ENCODE data around the gene HES6. TPM values are rescaled to one million over a fixed set of nuclear protein-coding genes. Genes with fewer than 3 reads are reported as not detected.

The HES6 gene
- polyA plus RNA-seq, 1 donor (not counting 4 experiments of a cell fraction or from before 2014, with no cell fraction given) = 0.80 TPM

- FAIRE-seq (no peak), DNase-seq (ENCODE audit: low read depth, low spot score) (no peak)
- no peak overlapping the region for H3K4me2 ChIP-seq (ENCODE audit: control insufficient read depth, extremely low read depth, insufficient read depth, low read depth, low read length)
- no peak overlapping the region for H3K27ac ChIP-seq (ENCODE audit: control insufficient read depth, insufficient read depth, low read length)
- no peaks in the 10 kb centered on the region for H3K4me1 ChIP-seq (ENCODE audit: control insufficient read depth, extremely low read depth, insufficient read depth, low read length)
- no peaks in the 10 kb centered on the region for H3K9me1 ChIP-seq (ENCODE audit: control insufficient read depth, extremely low read depth, insufficient read depth, low read length)
- peaks cover 4 to 8% of the 10 kb centered on the region in 2 experiments for H3K36me3 ChIP-seq (ENCODE audit: control insufficient read depth in 2 of 2, extremely low read depth in 1 of 2, insufficient read depth in 2 of 2, low read length in 2 of 2)
- TF ChIP-seq CTCF (optimal IDR thresholded peaks at IDR 0.05 in 1 of 3, IDR thresholded peaks at IDR 0.05 in 1 of 3, conservative IDR thresholded peaks at IDR 0.05 in 1 of 3; ENCODE audit: extremely low read depth in 1 of 3, insufficient read depth in 2 of 3, low read length in 3 of 3) = no peak
- no peak for TF ChIP-seq EZH2 (IDR thresholded peaks at IDR 0.05; ENCODE audit: low read length)
- no peaks in the 10 kb centered on the region for H4K20me1 ChIP-seq (ENCODE audit: control insufficient read depth, extremely low read depth, insufficient read depth, low read length)
- H3K9me3 ChIP-seq (ENCODE audit: control insufficient read depth, low read depth, low read length) = no peaks in the 10 kb centered on the region
- no peak overlapping the region for H3K9ac ChIP-seq (ENCODE audit: control insufficient read depth, extremely low read depth, insufficient read depth, low read length)
- H2AFZ ChIP-seq (ENCODE audit: control insufficient read depth, low read length) = no peak overlapping the region
- no peaks in the 10 kb centered on the region for H3K79me2 ChIP-seq (ENCODE audit: control insufficient read depth, insufficient read depth, low read length)
- no peaks in the 10 kb centered on the region for H3K27me3 ChIP-seq (ENCODE audit: control insufficient read depth, extremely low read depth, insufficient read depth, low read length)
- no peak overlapping the region for H3K4me3 ChIP-seq (ENCODE audit: control insufficient read depth in 2 of 3, extremely low read depth in 1 of 3, insufficient read depth in 2 of 3, low read depth in 1 of 3, low read length in 3 of 3)
- dilution Hi-C loops (cut with MboI; ENCODE audit: extremely low pct_ligation_motif_present, low sequenced_read_pairs) = no loop called here
These were observed 7.4 kb upstream of the HES6 start for GRCh38 chr2:238247002-238247822.

GRCh38 chr2:238244151-238244550 is 4.3 kb upstream of the HES6 start:
- H3K27ac ChIP-seq (ENCODE audit: control insufficient read depth, insufficient read depth, low read length) = no peak overlapping the region
- H3K79me2 ChIP-seq (ENCODE audit: control insufficient read depth, insufficient read depth, low read length) = no peaks in the 10 kb centered on the region
- H3K9me3 ChIP-seq (ENCODE audit: control insufficient read depth, low read depth, low read length) = no peaks in the 10 kb centered on the region
- H4K20me1 ChIP-seq (ENCODE audit: control insufficient read depth, extremely low read depth, insufficient read depth, low read length) = no peaks in the 10 kb centered on the region
- no peaks in the 10 kb centered on the region for H3K4me1 ChIP-seq (ENCODE audit: control insufficient read depth, extremely low read depth, insufficient read depth, low read length)
- H3K9ac ChIP-seq (ENCODE audit: control insufficient read depth, extremely low read depth, insufficient read depth, low read length) = no peak overlapping the region
- no peak overlapping the region for H2AFZ ChIP-seq (ENCODE audit: control insufficient read depth, low read length)
- peaks cover 13% of the 10 kb centered on the region for H3K27me3 ChIP-seq (ENCODE audit: control insufficient read depth, extremely low read depth, insufficient read depth, low read length)
- no peak for DNase-seq (ENCODE audit: low read depth, low spot score)
- no peak overlapping the region for H3K4me2 ChIP-seq (ENCODE audit: control insufficient read depth, extremely low read depth, insufficient read depth, low read depth, low read length)
- dilution Hi-C loops (cut with MboI; ENCODE audit: extremely low pct_ligation_motif_present, low sequenced_read_pairs) = no loop called here
- H3K4me3 ChIP-seq (ENCODE audit: control insufficient read depth in 2 of 3, extremely low read depth in 1 of 3, insufficient read depth in 2 of 3, low read depth in 1 of 3, low read length in 3 of 3) = no peak overlapping the region
- H3K9me1 ChIP-seq (ENCODE audit: control insufficient read depth, extremely low read depth, insufficient read depth, low read length) = no peaks in the 10 kb centered on the region
- H3K36me3 ChIP-seq (ENCODE audit: control insufficient read depth in 2 of 2, extremely low read depth in 1 of 2, insufficient read depth in 2 of 2, low read length in 2 of 2) = peaks cover 4 to 7% of the 10 kb centered on the region in 2 experiments
- TF ChIP-seq CTCF (optimal IDR thresholded peaks at IDR 0.05 in 1 of 3, IDR thresholded peaks at IDR 0.05 in 1 of 3, conservative IDR thresholded peaks at IDR 0.05 in 1 of 3; ENCODE audit: extremely low read depth in 1 of 3, insufficient read depth in 2 of 3, low read length in 3 of 3) (no peak), EZH2 (IDR thresholded peaks at IDR 0.05; ENCODE audit: low read length) (no peak)
- FAIRE-seq = no peak

All from keratinocyte (primary cell).